ENCODE results near the gene C1GALT1C1.

The C1GALT1C1 gene

DNA sequence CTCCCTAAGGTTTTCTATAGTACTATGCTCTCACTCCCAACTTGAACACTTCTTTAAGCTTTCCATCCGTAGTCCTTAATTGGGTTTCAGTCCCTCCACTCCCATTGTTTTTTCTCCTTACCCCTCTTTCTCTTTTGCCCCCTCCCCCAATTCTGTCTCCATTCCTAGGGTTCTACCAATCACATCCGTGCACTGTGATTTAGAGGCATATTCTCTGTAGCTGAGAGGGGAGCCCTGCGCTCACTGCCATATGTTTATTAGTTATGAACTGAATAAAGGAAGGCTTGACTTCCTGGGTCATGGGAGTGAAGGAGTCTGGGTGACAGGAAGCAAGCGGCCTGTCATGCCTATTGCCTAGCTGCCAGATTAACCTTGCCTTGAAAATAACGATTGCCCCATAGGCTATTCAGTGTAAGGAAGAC, 25.5 kb downstream of the C1GALT1C1 start:
- Histone ChIP-seq H3K27me3 (ENCODE audit: control insufficient read depth in 5 of 5, insufficient read depth in 4 of 5, low read length in 5 of 5) (peaks cover 0 to 3% (median 0%) of the 10 kb centered on the region in 5 donors), H3K27ac (ENCODE audit: low read depth, low read length) (peak overlapping the region; percentile 84), H3K36me3 (ENCODE audit: control insufficient read depth in 5 of 5, insufficient read depth in 5 of 5, low read length in 5 of 5) (peaks cover 0 to 9% (median 4%) of the 10 kb centered on the region in 5 donors), H3K4me1 (ENCODE audit: control insufficient read depth in 5 of 5, insufficient read depth in 5 of 5, low read length in 5 of 5) (peaks cover 0 to 7% (median 6%) of the 10 kb centered on the region in 5 donors), H3K9me3 (ENCODE audit: control insufficient read depth in 5 of 5, low read length in 5 of 5) (no peaks in the 10 kb centered on the region), H3K9ac (ENCODE audit: low read length in 5 of 5) (peak overlapping the region; percentile 60 to 91 (median 71)), H3K4me3 (ENCODE audit: low read depth in 1 of 5, low read length in 5 of 5) (peak overlapping the region; percentile 68 to 87 (median 70))

GRCh38 chrX:120603707-120604360, 26.0 kb downstream of the C1GALT1C1 start, which contains the start of gene MCTS1:
MCTS1 (plus strand) TSS chrX:120604101; CDS start chrX:120604237, 136 bp downstream.
- peaks cover 0 to 3% (median 0%) of the 10 kb centered on the region in 5 donors for H3K27me3 ChIP-seq (ENCODE audit: control insufficient read depth in 5 of 5, insufficient read depth in 4 of 5, low read length in 5 of 5)
- peak within 1 kb of the TSS; percentile 60 to 91 (median 71) for H3K9ac ChIP-seq (ENCODE audit: low read length in 5 of 5)
- H3K27ac ChIP-seq (ENCODE audit: low read depth, low read length): peak within 1 kb of the TSS; percentile 84
- H3K4me1 ChIP-seq (ENCODE audit: control insufficient read depth in 5 of 5, insufficient read depth in 5 of 5, low read length in 5 of 5): peaks cover 0 to 7% (median 6%) of the 10 kb centered on the region in 5 donors
- peak within 1 kb of the TSS; percentile 68 to 87 (median 70) for H3K4me3 ChIP-seq (ENCODE audit: low read depth in 1 of 5, low read length in 5 of 5)
- H3K9me3 ChIP-seq (ENCODE audit: control insufficient read depth in 5 of 5, low read length in 5 of 5): no peaks in the 10 kb centered on the region
- H3K36me3 ChIP-seq (ENCODE audit: control insufficient read depth in 5 of 5, insufficient read depth in 5 of 5, low read length in 5 of 5): peaks cover 0 to 6% (median 4%) of the 10 kb centered on the region in 5 donors

GRCh38 chrX:120585702-120586101, 44.2 kb downstream of the C1GALT1C1 start:
- Histone ChIP-seq H3K36me3 (ENCODE audit: control insufficient read depth in 5 of 5, insufficient read depth in 5 of 5, low read length in 5 of 5) (no peaks in the 10 kb centered on the region), H3K4me3 (ENCODE audit: low read depth in 1 of 5, low read length in 5 of 5) (no peak overlapping the region), H3K9me3 (ENCODE audit: control insufficient read depth in 5 of 5, low read length in 5 of 5) (no peaks in the 10 kb centered on the region), H3K27ac (ENCODE audit: low read depth, low read length) (no peak overlapping the region), H3K27me3 (ENCODE audit: control insufficient read depth in 5 of 5, insufficient read depth in 4 of 5, low read length in 5 of 5) (peaks cover 0 to 3% (median 0%) of the 10 kb centered on the region in 5 donors), H3K4me1 (ENCODE audit: control insufficient read depth in 5 of 5, insufficient read depth in 5 of 5, low read length in 5 of 5) (no peaks in the 10 kb centered on the region), H3K9ac (ENCODE audit: low read length in 5 of 5) (no peak overlapping the region)

All from subcutaneous abdominal adipose tissue (tissue), 5 donors.